ENCODE results near the gene CFAP157. TPM values are rescaled to one million over a fixed set of nuclear protein-coding genes. Genes with fewer than 3 reads are reported as not detected.

Gene CFAP157
- total RNA-seq, 1 donor from 2014 or later: not detected

GRCh38 chr9:127729522-127730256, 22.9 kb downstream of the CFAP157 start:
- no peak for ATAC-seq
- no peak for DNase-seq (ENCODE audit: missing footprints)
- intact Hi-C loops (cut with DNase I): no loop called here

GRCh38 chr9:127730262-127730661, 23.5 kb downstream of the CFAP157 start:
- ATAC-seq (no peak), DNase-seq (ENCODE audit: missing footprints) (no peak)
- intact Hi-C loops (cut with DNase I): no loop called here

GRCh38 chr9:127730799-127731410, 24.1 kb downstream of the CFAP157 start:
- DNase-seq (ENCODE audit: missing footprints): no peak
- intact Hi-C loops (cut with DNase I): no loop called here
- ATAC-seq: no peak

GRCh38 chr9:127731938-127732337, 25.1 kb downstream of the CFAP157 start:
- no peak for ATAC-seq
- intact Hi-C loops (cut with DNase I): no loop called here
- DNase-seq (ENCODE audit: missing footprints): no peak

GRCh38 chr9:127732444-127732843, 25.7 kb downstream of the CFAP157 start:
- DNase-seq (ENCODE audit: missing footprints) (no peak), ATAC-seq (no peak)
- intact Hi-C loops (cut with DNase I): no loop called here

GRCh38 chr9:127733614-127734013, 26.8 kb downstream of the CFAP157 start:
- ATAC-seq (no peak), DNase-seq (ENCODE audit: missing footprints) (no peak)
- intact Hi-C loops (cut with DNase I): loop anchor here (1.0 to 2.0 kb wide), 2 partner anchors 137 to 147 kb away; no protein-coding TSS in a partner anchor

GRCh38 chr9:127734247-127734746, 27.5 kb downstream of the CFAP157 start:
- ATAC-seq (no peak), DNase-seq (ENCODE audit: missing footprints) (no peak)
- intact Hi-C loops (cut with DNase I): loop anchor here (1.0 to 2.0 kb wide), 2 partner anchors 136 to 147 kb away; no protein-coding TSS in a partner anchor

- intact Hi-C loops (cut with DNase I): loop anchor here (1.0 to 2.0 kb wide), 4 partner anchors 50 to 186 kb away; no protein-coding TSS in a partner anchor
- DNase-seq (ENCODE audit: missing footprints) (peak; percentile 99), ATAC-seq (peak; percentile 96)
Measured at GRCh38 chr9:127734747-127735529, 28.1 kb downstream of the CFAP157 start, which contains the start of gene TOR2A. Gene TOR2A (minus strand): TSS chr9:127735294. CDS start chr9:127735270, 24 bp downstream.

GRCh38 chr9:127735530-127736185, 28.9 kb downstream of the CFAP157 start:
- intact Hi-C loops (cut with DNase I): loop anchor here (1.0 to 2.0 kb wide), 3 partner anchors 50 to 186 kb away; no protein-coding TSS in a partner anchor
- no peak for DNase-seq (ENCODE audit: missing footprints)
- ATAC-seq: no peak

- no peak for DNase-seq (ENCODE audit: missing footprints)
- intact Hi-C loops (cut with DNase I): no loop called here
- no peak for ATAC-seq
Measured at GRCh38 chr9:127738666-127739065, 31.9 kb downstream of the CFAP157 start.

GRCh38 chr9:127739614-127740330, 33.0 kb downstream of the CFAP157 start:
- peak; percentile 80 for DNase-seq (ENCODE audit: missing footprints)
- intact Hi-C loops (cut with DNase I): no loop called here
- ATAC-seq: peak; percentile 40

- intact Hi-C loops (cut with DNase I): no loop called here
- peak; percentile 73 for ATAC-seq
- DNase-seq (ENCODE audit: missing footprints): peak; percentile 86
Measured at GRCh38 chr9:127741831-127742434, 35.1 kb downstream of the CFAP157 start.

- intact Hi-C loops (cut with DNase I): no loop called here
- DNase-seq (ENCODE audit: missing footprints) (no peak), ATAC-seq (no peak)
Measured at GRCh38 chr9:127742435-127743088, 35.8 kb downstream of the CFAP157 start.

GRCh38 chr9:127744398-127745110, 37.8 kb downstream of the CFAP157 start:
- intact Hi-C loops (cut with DNase I): no loop called here
- DNase-seq (ENCODE audit: missing footprints): no peak
- ATAC-seq: no peak

- intact Hi-C loops (cut with DNase I): no loop called here
- DNase-seq (ENCODE audit: missing footprints) (no peak), ATAC-seq (no peak)
Measured at GRCh38 chr9:127746959-127747569, 40.3 kb downstream of the CFAP157 start.

Measured in Right ventricle myocardium inferior (tissue), 1 donor.